HL-60 (cell line): ENCODE data around the gene SEC23B.
A peak's percentile ranks its signal among the peaks of the same experiment; 100 is the strongest.

ENCODE experiments used
- DNase-seq, 2 experiments: peaks; one replicate each; pipeline ENCODE4 v3.0.0-alpha.2; 2010 to 2020; ENCODE audit warnings: low read depth in 1 of 2, low spot score in 1 of 2
- H3K27ac ChIP-seq: fragments of 250-450 bp; sonication (Bioruptor Pico); replicated peaks from 2 replicates; pipeline ENCODE4 v1.5.1; 2020; ENCODE audit warnings: mild to moderate bottlenecking, moderate library complexity
- H3K27me3 ChIP-seq: fragments of 250-450 bp; sonication (Bioruptor Pico); 2 replicates; pipeline ENCODE4 v1.5.1; 2021; ENCODE audit warnings: mild to moderate bottlenecking, moderate library complexity; ENCODE audit not compliant: insufficient read depth, poor library complexity, severe bottlenecking
- H3K4me3 ChIP-seq: replicated peaks from 2 replicates; pipeline ENCODE4 v1.5.1; 2011; ENCODE audit warnings: mild to moderate bottlenecking, control low read depth, low read length; ENCODE audit not compliant: insufficient read depth
- CTCF ChIP-seq: IDR thresholded peaks from one replicate; pipeline ENCODE4 v1.5.1; 2011; ENCODE audit warnings: low read length, control low read depth, inconsistent platforms; ENCODE audit not compliant: insufficient read depth
- GABPA ChIP-seq: IDR thresholded peaks from 2 replicates; pipeline ENCODE4 v1.6.1; 2012; ENCODE audit warnings: low read depth
- POLR2AphosphoS5 ChIP-seq: IDR thresholded peaks from 2 replicates; pipeline ENCODE4 v1.6.1; 2012; ENCODE audit warnings: low read depth
- REST ChIP-seq: IDR thresholded peaks from 2 replicates; pipeline ENCODE4 v1.6.1; 2012; ENCODE audit warnings: low read depth; ENCODE audit not compliant: insufficient replicate concordance
- SPI1 ChIP-seq: IDR thresholded peaks from 2 replicates; pipeline ENCODE4 v1.6.1; 2012; ENCODE audit warnings: low read depth, mild to moderate bottlenecking, borderline replicate concordance

Gene SEC23B

GRCh38 chr20:18587665-18588573, 80.2 kb downstream of the SEC23B start, which contains the start of gene DTD1:
Gene DTD1 (plus strand): TSS chr20:18588054. CDS start chr20:18588073, 19 bp downstream.
- TF ChIP-seq POLR2AphosphoS5: no peak
- peak; percentile 50 for TF ChIP-seq CTCF
- TF ChIP-seq GABPA: peak; percentile 82
- no peak for TF ChIP-seq SPI1
- peak; percentile 81 to 83 for DNase-seq
- H3K27me3 ChIP-seq: no peaks in the 10 kb centered on the region
- peak within 1 kb of the TSS; percentile 77 for H3K4me3 ChIP-seq
- H3K27ac ChIP-seq: no peak within 1 kb of the TSS

- no peaks in the 10 kb centered on the region for H3K27me3 ChIP-seq
- TF ChIP-seq GABPA (no peak), POLR2AphosphoS5 (no peak), CTCF (no peak), REST (no peak), SPI1 (no peak)
- no peak overlapping the region for H3K27ac ChIP-seq
- peak overlapping the region; percentile 77 for H3K4me3 ChIP-seq
- DNase-seq: no peak
These were observed 80.8 kb downstream of the SEC23B start for GRCh38 chr20:18588574-18588933.

- Histone ChIP-seq H3K27me3 (no peaks in the 10 kb centered on the region), H3K4me3 (no peak overlapping the region), H3K27ac (no peak overlapping the region)
- no peak for DNase-seq
- no peak for TF ChIP-seq GABPA
- TF ChIP-seq REST: no peak
- no peak for TF ChIP-seq POLR2AphosphoS5
- TF ChIP-seq CTCF: no peak
- no peak for TF ChIP-seq SPI1
These were observed 82.4 kb downstream of the SEC23B start for GRCh38 chr20:18589941-18590674.
